IgD-negative memory B cell (primary cell): ENCODE results near the gene FKTN. TPM values are rescaled to one million over a fixed set of nuclear protein-coding genes. Genes with fewer than 3 reads are reported as not detected.
"Not testable (repeated sequence)": the region's sequence is repeated elsewhere in the genome, so short reads cannot be mapped to it uniquely, and the experiment has no call there.

Experiments used
- H3K27ac Mint-ChIP-seq, 3 donors: one replicate each; pipeline ENCODE4 v1.8.0; 2020 to 2022; ENCODE audit warnings: mild to moderate bottlenecking in 3 of 3, mixed read lengths in 3 of 3, moderate library complexity in 1 of 3
- H3K27me3 Mint-ChIP-seq: one replicate; pipeline ENCODE4 v1.8.0; 2021; ENCODE audit warnings: mixed read lengths
- H3K36me3 Mint-ChIP-seq: one replicate; pipeline ENCODE4 v1.8.0; 2020; ENCODE audit warnings: mild to moderate bottlenecking, mixed read lengths
- H3K4me1 Mint-ChIP-seq, 3 donors: one replicate each; pipeline ENCODE4 v1.8.0; 2020 to 2022; ENCODE audit warnings: mixed read lengths in 3 of 3, mild to moderate bottlenecking in 1 of 3
- H3K4me3 Mint-ChIP-seq, 4 donors: one replicate each; pipeline ENCODE4 v1.8.0; 2020 to 2022; ENCODE audit warnings: mild to moderate bottlenecking in 4 of 4, mixed read lengths in 4 of 4, moderate library complexity in 3 of 4
- H3K9me3 Mint-ChIP-seq, 3 donors: one replicate each; pipeline ENCODE4 v1.8.0; 2020 to 2021; ENCODE audit warnings: mixed read lengths in 3 of 3, mild to moderate bottlenecking in 1 of 3
- polyA plus RNA-seq: library from polyadenylated mRNA; unstranded; fragments of 300-500 nt; fragmentation: Illumina TruSeq; gene quantifications from one replicate; pipeline ENCODE4 v1.2.3, GENCODE V29; 2021

FKTN gene
- polyA plus RNA-seq, 1 donor from 2014 or later = 0.65 TPM

- not testable (repeated sequence) for H3K9me3 Mint-ChIP-seq, H3K4me3 Mint-ChIP-seq, H3K27ac Mint-ChIP-seq, H3K4me1 Mint-ChIP-seq, H3K27me3 Mint-ChIP-seq
- peaks cover 12% of the 10 kb centered on the region for H3K36me3 Mint-ChIP-seq
These were observed 22.0 kb downstream of the FKTN start for GRCh38 chr9:105579952-105580351.

- H3K9me3 Mint-ChIP-seq, H3K27me3 Mint-ChIP-seq, H3K4me1 Mint-ChIP-seq, H3K4me3 Mint-ChIP-seq, H3K27ac Mint-ChIP-seq: not testable (repeated sequence)
- H3K36me3 Mint-ChIP-seq = peaks cover 10% of the 10 kb centered on the region
These were observed 23.6 kb downstream of the FKTN start for GRCh38 chr9:105581550-105581949.

- H3K9me3 Mint-ChIP-seq = peaks cover 3 to 14% (median 6%) of the 10 kb centered on the region in 3 donors
- peaks cover 18% of the 10 kb centered on the region for H3K36me3 Mint-ChIP-seq
- no peak overlapping the region for H3K4me3 Mint-ChIP-seq
These were observed 35.2 kb downstream of the FKTN start for GRCh38 chr9:105593145-105593544.

GRCh38 chr9:105608721-105609598 is 51.0 kb downstream of the FKTN start:
- Mint-ChIP-seq H3K9me3 (peaks cover 0 to 3% (median 0%) of the 10 kb centered on the region in 3 donors), H3K4me3 (no peak overlapping the region), H3K36me3 (peaks cover 6% of the 10 kb centered on the region), H3K27me3 (no peaks in the 10 kb centered on the region), H3K27ac (no peak overlapping the region), H3K4me1 (peaks cover 0 to 4% (median 0%) of the 10 kb centered on the region in 3 donors)

More at GRCh38 chr9:105593145-105593544, 35.2 kb downstream of the FKTN start:
- Mint-ChIP-seq H3K27ac (no peak overlapping the region), H3K27me3 (no peaks in the 10 kb centered on the region), H3K4me1 (no peaks in the 10 kb centered on the region)

- no peaks in the 10 kb centered on the region for H3K9me3 Mint-ChIP-seq
- H3K27ac Mint-ChIP-seq = no peak overlapping the region
- no peak overlapping the region for H3K4me3 Mint-ChIP-seq
- H3K27me3 Mint-ChIP-seq = no peaks in the 10 kb centered on the region
- peaks cover 5% of the 10 kb centered on the region for H3K36me3 Mint-ChIP-seq
- no peaks in the 10 kb centered on the region for H3K4me1 Mint-ChIP-seq
These were observed 63.1 kb downstream of the FKTN start for GRCh38 chr9:105621001-105621400.

GRCh38 chr9:105625088-105625487 is 67.2 kb downstream of the FKTN start:
- Mint-ChIP-seq H3K36me3 (peaks cover 7% of the 10 kb centered on the region), H3K4me3 (no peak overlapping the region), H3K27ac (no peak overlapping the region), H3K4me1 (no peaks in the 10 kb centered on the region), H3K9me3 (peaks cover 0 to 5% (median 0%) of the 10 kb centered on the region in 3 donors), H3K27me3 (no peaks in the 10 kb centered on the region)

GRCh38 chr9:105632807-105633206 is 74.9 kb downstream of the FKTN start:
- Mint-ChIP-seq H3K27ac (no peak overlapping the region), H3K4me3 (no peak overlapping the region), H3K4me1 (no peaks in the 10 kb centered on the region), H3K36me3 (peaks cover 6% of the 10 kb centered on the region), H3K9me3 (peaks cover 0 to 7% (median 0%) of the 10 kb centered on the region in 3 donors), H3K27me3 (no peaks in the 10 kb centered on the region)

- Mint-ChIP-seq H3K27me3 (no peaks in the 10 kb centered on the region), H3K4me1 (no peaks in the 10 kb centered on the region), H3K4me3 (no peak overlapping the region), H3K9me3 (peaks cover 0 to 7% (median 0%) of the 10 kb centered on the region in 3 donors), H3K27ac (no peak overlapping the region), H3K36me3 (peaks cover 4% of the 10 kb centered on the region)
These were observed 75.5 kb downstream of the FKTN start for GRCh38 chr9:105633411-105633810.

GRCh38 chr9:105636331-105636730 is 78.4 kb downstream of the FKTN start:
- H3K4me3 Mint-ChIP-seq = no peak overlapping the region
- H3K9me3 Mint-ChIP-seq = no peaks in the 10 kb centered on the region
- no peaks in the 10 kb centered on the region for H3K27me3 Mint-ChIP-seq
- H3K36me3 Mint-ChIP-seq = peaks cover 9% of the 10 kb centered on the region
- H3K4me1 Mint-ChIP-seq = no peaks in the 10 kb centered on the region
- no peak overlapping the region for H3K27ac Mint-ChIP-seq

- peaks cover 14% of the 10 kb centered on the region for H3K36me3 Mint-ChIP-seq
- H3K27me3 Mint-ChIP-seq = no peaks in the 10 kb centered on the region
- no peak overlapping the region for H3K4me3 Mint-ChIP-seq
- no peaks in the 10 kb centered on the region for H3K9me3 Mint-ChIP-seq
- no peak overlapping the region for H3K27ac Mint-ChIP-seq
- no peaks in the 10 kb centered on the region for H3K4me1 Mint-ChIP-seq
These were observed 80.0 kb downstream of the FKTN start for GRCh38 chr9:105637787-105638395.

- no peaks in the 10 kb centered on the region for H3K4me1 Mint-ChIP-seq
- peaks cover 14% of the 10 kb centered on the region for H3K36me3 Mint-ChIP-seq
- H3K27ac Mint-ChIP-seq = no peak overlapping the region
- H3K4me3 Mint-ChIP-seq = no peak overlapping the region
- H3K27me3 Mint-ChIP-seq = no peaks in the 10 kb centered on the region
- no peaks in the 10 kb centered on the region for H3K9me3 Mint-ChIP-seq
These were observed 82.0 kb downstream of the FKTN start for GRCh38 chr9:105639936-105640335.

- H3K4me1 Mint-ChIP-seq = no peaks in the 10 kb centered on the region
- H3K27me3 Mint-ChIP-seq = no peaks in the 10 kb centered on the region
- H3K36me3 Mint-ChIP-seq = peaks cover 13% of the 10 kb centered on the region
- H3K9me3 Mint-ChIP-seq = no peaks in the 10 kb centered on the region
- no peak overlapping the region for H3K27ac Mint-ChIP-seq
- H3K4me3 Mint-ChIP-seq = no peak overlapping the region
These were observed 85.9 kb downstream of the FKTN start for GRCh38 chr9:105643795-105644194.

- Mint-ChIP-seq H3K27ac (no peak overlapping the region), H3K27me3 (no peaks in the 10 kb centered on the region), H3K36me3 (peaks cover under 1% of the 10 kb centered on the region), H3K9me3 (no peaks in the 10 kb centered on the region), H3K4me3 (no peak overlapping the region), H3K4me1 (no peaks in the 10 kb centered on the region)
These were observed 89.1 kb downstream of the FKTN start for GRCh38 chr9:105646879-105647594.

GRCh38 chr9:105647595-105648349 is 89.8 kb downstream of the FKTN start:
- H3K36me3 Mint-ChIP-seq = no peaks in the 10 kb centered on the region
- H3K9me3 Mint-ChIP-seq = no peaks in the 10 kb centered on the region
- H3K27ac Mint-ChIP-seq = no peak overlapping the region
- no peaks in the 10 kb centered on the region for H3K4me1 Mint-ChIP-seq
- no peaks in the 10 kb centered on the region for H3K27me3 Mint-ChIP-seq
- H3K4me3 Mint-ChIP-seq = no peak overlapping the region

GRCh38 chr9:105651806-105652205 is 93.9 kb downstream of the FKTN start:
- Mint-ChIP-seq H3K4me3 (no peak overlapping the region), H3K36me3 (no peaks in the 10 kb centered on the region), H3K27me3 (no peaks in the 10 kb centered on the region), H3K9me3 (no peaks in the 10 kb centered on the region), H3K27ac (no peak overlapping the region), H3K4me1 (peaks cover 3 to 18% (median 4%) of the 10 kb centered on the region in 3 donors)
